ENCODE measurements around the gene WDR5. TPM values are rescaled to one million over a fixed set of nuclear protein-coding genes. Genes with fewer than 3 reads are reported as not detected.

Gene WDR5
- total RNA-seq, 1 experiment from 2014 or later, result 62.5 TPM

DNA sequence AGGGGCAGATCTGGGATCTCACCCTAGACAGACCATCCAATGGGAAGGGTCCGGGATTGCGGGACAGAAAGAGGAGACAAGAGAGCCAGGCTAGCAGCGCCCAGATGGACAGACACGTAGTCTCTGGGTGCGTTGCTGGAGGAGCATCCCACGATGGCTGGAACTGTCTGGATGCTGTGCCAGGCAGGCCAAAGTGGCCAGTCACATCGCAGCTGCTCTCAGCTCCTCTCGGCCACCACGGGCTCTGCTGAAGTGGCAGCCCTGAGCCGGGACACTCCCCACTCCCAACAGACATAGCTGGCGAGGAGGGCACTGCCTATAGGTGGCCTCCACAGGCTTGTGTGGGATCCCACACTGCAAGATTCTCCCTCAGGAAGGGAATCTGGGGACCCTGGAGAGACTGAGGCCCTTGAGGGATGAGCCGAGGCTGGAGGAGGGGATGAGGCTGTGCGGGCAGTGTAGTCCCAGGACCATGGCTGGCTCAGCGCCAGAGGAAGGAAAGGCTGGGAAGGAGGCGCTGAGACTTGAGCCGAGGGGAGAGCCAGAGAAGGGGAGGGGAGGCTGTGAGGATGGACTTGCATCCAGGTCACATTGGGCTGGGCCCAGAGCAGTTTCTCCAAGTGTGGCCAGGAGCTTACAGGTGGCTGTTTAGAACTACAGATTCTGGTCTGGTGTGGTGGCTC, 10.3 kb upstream of the WDR5 start:
- Mint-ChIP-seq H3K27me3 (ENCODE audit: low read depth) (no peaks in the 10 kb centered on the region; the same call in 1 of the 2 replicates), H3K4me1 (no peaks in the 10 kb centered on the region), H3K36me3 (no peaks in the 10 kb centered on the region), H3K4me3 (no peak overlapping the region), H3K27ac (no peak overlapping the region), H3K9me3 (no peaks in the 10 kb centered on the region)
- POLR2A ChIA-PET, result no interaction called here
- DNase-seq (ENCODE audit: low spot score) (no peak), ATAC-seq (no peak)
- CTCF ChIA-PET, result no interaction called here
- TF ChIP-seq, protein P1, sequence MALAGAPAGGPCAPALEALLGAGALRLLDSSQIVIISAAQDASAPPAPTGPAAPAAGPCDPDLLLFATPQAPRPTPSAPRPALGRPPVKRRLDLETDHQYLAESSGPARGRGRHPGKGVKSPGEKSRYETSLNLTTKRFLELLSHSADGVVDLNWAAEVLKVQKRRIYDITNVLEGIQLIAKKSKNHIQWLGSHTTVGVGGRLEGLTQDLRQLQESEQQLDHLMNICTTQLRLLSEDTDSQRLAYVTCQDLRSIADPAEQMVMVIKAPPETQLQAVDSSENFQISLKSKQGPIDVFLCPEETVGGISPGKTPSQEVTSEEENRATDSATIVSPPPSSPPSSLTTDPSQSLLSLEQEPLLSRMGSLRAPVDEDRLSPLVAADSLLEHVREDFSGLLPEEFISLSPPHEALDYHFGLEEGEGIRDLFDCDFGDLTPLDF (CRISPR knock-in tag; IDR thresholded peaks at IDR 0.05), result no peak
- TF ChIP-seq NR2C2 (CRISPR knock-in tag; IDR thresholded peaks at IDR 0.05), result no peak
- TF ChIP-seq ZNF671 (CRISPR knock-in tag; IDR thresholded peaks at IDR 0.05), result no peak
- no peak for TF ChIP-seq ZNF423 (CRISPR knock-in tag; IDR thresholded peaks at IDR 0.05)
- no peak for TF ChIP-seq ZNF263 (CRISPR knock-in tag; IDR thresholded peaks at IDR 0.05; ENCODE audit: low read depth)
- TF ChIP-seq, protein P2, sequence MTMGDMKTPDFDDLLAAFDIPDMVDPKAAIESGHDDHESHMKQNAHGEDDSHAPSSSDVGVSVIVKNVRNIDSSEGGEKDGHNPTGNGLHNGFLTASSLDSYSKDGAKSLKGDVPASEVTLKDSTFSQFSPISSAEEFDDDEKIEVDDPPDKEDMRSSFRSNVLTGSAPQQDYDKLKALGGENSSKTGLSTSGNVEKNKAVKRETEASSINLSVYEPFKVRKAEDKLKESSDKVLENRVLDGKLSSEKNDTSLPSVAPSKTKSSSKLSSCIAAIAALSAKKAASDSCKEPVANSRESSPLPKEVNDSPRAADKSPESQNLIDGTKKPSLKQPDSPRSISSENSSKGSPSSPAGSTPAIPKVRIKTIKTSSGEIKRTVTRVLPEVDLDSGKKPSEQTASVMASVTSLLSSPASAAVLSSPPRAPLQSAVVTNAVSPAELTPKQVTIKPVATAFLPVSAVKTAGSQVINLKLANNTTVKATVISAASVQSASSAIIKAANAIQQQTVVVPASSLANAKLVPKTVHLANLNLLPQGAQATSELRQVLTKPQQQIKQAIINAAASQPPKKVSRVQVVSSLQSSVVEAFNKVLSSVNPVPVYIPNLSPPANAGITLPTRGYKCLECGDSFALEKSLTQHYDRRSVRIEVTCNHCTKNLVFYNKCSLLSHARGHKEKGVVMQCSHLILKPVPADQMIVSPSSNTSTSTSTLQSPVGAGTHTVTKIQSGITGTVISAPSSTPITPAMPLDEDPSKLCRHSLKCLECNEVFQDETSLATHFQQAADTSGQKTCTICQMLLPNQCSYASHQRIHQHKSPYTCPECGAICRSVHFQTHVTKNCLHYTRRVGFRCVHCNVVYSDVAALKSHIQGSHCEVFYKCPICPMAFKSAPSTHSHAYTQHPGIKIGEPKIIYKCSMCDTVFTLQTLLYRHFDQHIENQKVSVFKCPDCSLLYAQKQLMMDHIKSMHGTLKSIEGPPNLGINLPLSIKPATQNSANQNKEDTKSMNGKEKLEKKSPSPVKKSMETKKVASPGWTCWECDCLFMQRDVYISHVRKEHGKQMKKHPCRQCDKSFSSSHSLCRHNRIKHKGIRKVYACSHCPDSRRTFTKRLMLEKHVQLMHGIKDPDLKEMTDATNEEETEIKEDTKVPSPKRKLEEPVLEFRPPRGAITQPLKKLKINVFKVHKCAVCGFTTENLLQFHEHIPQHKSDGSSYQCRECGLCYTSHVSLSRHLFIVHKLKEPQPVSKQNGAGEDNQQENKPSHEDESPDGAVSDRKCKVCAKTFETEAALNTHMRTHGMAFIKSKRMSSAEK (CRISPR knock-in tag; IDR thresholded peaks at IDR 0.05; ENCODE audit: borderline replicate concordance), result no peak
- no peak for TF ChIP-seq ESRRA (CRISPR knock-in tag; IDR thresholded peaks at IDR 0.05; ENCODE audit: borderline replicate concordance)
- TF ChIP-seq, protein P3, sequence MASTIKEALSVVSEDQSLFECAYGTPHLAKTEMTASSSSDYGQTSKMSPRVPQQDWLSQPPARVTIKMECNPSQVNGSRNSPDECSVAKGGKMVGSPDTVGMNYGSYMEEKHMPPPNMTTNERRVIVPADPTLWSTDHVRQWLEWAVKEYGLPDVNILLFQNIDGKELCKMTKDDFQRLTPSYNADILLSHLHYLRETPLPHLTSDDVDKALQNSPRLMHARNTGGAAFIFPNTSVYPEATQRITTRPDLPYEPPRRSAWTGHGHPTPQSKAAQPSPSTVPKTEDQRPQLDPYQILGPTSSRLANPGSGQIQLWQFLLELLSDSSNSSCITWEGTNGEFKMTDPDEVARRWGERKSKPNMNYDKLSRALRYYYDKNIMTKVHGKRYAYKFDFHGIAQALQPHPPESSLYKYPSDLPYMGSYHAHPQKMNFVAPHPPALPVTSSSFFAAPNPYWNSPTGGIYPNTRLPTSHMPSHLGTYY (CRISPR knock-in tag; IDR thresholded peaks at IDR 0.05), result no peak
- TF ChIP-seq SMAD3 (CRISPR knock-in tag; IDR thresholded peaks at IDR 0.05; ENCODE audit: borderline replicate concordance), result no peak
- TF ChIP-seq GABPB1 (CRISPR knock-in tag; IDR thresholded peaks at IDR 0.05), result no peak
- TF ChIP-seq NFATC4 (CRISPR knock-in tag; IDR thresholded peaks at IDR 0.05), result no peak
- TF ChIP-seq, protein P4, sequence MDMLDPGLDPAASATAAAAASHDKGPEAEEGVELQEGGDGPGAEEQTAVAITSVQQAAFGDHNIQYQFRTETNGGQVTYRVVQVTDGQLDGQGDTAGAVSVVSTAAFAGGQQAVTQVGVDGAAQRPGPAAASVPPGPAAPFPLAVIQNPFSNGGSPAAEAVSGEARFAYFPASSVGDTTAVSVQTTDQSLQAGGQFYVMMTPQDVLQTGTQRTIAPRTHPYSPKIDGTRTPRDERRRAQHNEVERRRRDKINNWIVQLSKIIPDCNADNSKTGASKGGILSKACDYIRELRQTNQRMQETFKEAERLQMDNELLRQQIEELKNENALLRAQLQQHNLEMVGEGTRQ (CRISPR knock-in tag; IDR thresholded peaks at IDR 0.05), result no peak
- TF ChIP-seq SP1 (CRISPR knock-in tag; conservative IDR thresholded peaks at IDR 0.05), result no peak
- TF ChIP-seq, protein P5, sequence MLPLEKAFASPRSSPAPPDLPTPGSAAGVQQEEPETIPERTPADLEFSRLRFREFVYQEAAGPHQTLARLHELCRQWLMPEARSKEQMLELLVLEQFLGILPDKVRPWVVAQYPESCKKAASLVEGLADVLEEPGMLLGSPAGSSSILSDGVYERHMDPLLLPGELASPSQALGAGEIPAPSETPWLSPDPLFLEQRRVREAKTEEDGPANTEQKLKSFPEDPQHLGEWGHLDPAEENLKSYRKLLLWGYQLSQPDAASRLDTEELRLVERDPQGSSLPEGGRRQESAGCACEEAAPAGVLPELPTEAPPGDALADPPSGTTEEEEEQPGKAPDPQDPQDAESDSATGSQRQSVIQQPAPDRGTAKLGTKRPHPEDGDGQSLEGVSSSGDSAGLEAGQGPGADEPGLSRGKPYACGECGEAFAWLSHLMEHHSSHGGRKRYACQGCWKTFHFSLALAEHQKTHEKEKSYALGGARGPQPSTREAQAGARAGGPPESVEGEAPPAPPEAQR (CRISPR knock-in tag; IDR thresholded peaks at IDR 0.05), result no peak
- TF ChIP-seq, protein P6, sequence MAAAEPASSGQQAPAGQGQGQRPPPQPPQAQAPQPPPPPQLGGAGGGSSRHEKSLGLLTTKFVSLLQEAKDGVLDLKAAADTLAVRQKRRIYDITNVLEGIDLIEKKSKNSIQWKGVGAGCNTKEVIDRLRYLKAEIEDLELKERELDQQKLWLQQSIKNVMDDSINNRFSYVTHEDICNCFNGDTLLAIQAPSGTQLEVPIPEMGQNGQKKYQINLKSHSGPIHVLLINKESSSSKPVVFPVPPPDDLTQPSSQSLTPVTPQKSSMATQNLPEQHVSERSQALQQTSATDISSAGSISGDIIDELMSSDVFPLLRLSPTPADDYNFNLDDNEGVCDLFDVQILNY (CRISPR knock-in tag; IDR thresholded peaks at IDR 0.05), result no peak
- no peak for TF ChIP-seq IRF2 (CRISPR knock-in tag; IDR thresholded peaks at IDR 0.05; ENCODE audit: borderline replicate concordance, low read depth)
- TF ChIP-seq ATF1 (CRISPR knock-in tag; IDR thresholded peaks at IDR 0.05), result no peak
- TF ChIP-seq ZNF138 (CRISPR knock-in tag; conservative IDR thresholded peaks at IDR 0.05), result no peak
